SH-SY5Y (cell line): ENCODE measurements around the gene HDHD3.

Experiments used
- GATA2 ChIP-seq: IDR thresholded peaks from 2 replicates; pipeline ENCODE4 v1.6.1; 2011; ENCODE audit warnings: mild to moderate bottlenecking, low read depth, low read length
- GATA3 ChIP-seq: IDR thresholded peaks from 2 replicates; pipeline ENCODE4 v1.6.1; 2011; ENCODE audit warnings: low read depth, mild to moderate bottlenecking, low read length, moderate library complexity

Gene HDHD3

DNA sequence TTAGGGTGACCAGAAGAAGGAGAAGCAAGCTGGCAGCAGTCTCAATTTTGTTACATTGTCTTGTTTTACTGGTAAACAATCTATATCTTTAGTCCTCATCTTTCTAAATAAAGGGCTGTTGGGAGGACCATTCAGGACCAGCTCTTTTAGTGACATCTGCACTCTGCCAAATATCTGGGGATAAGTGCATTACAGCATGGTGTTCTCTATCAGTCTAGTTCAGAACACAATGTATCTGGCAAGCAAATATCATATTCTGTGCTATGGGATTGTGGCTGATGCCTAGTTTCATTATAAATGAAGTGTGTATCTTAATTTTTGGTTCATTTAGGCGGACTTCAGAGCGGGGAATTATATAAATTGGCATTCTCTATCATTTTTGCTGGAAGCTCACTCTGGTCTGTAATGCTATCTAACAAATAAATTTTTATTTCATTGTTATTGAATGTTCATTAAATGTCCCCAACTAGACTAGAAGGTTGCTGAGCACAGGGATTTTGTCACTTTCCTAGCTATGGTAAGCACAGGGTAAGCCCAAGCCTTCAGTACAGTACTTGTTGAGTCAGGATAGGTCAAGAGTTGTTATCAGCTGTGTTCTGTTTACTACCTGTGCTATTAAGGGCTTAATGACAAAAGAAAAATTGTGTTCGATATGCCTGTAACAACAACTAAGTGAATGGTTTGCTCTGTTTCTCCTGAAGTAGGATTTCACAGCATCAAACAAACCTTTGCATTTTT lies 48.6 kb downstream of the HDHD3 start:
- no peak for TF ChIP-seq GATA2
- no peak for TF ChIP-seq GATA3

DNA sequence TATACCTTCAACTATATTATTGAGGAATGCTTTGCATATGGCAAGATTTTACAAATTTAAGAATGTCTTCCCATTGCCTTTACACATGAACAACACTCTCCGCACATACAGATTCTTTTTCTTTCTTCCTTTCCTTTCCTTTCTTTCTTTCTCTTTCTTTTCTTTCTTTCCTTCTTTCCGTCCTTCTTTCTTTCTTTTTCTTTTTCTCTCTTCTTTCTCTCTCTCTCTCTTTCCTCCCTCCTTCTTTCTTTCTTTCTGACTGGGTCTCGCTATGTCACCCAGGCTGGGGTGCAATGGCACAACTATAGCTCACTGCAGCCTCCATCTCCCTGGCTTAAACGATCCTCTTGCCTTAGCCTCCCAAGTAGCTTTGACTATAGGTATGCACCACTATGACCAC lies 50.6 kb downstream of the HDHD3 start:
- no peak for TF ChIP-seq GATA3
- TF ChIP-seq GATA2: no peak
